K562 (cell line): ENCODE data around the gene SLC13A3. TPM values are rescaled to one million over a fixed set of nuclear protein-coding genes. Genes with fewer than 3 reads are reported as not detected.

Source experiments
- ARID2 ChIP-seq: fragments of 450-650 bp; IDR thresholded peaks from 2 replicates; pipeline ENCODE4 v1.6.1; 2017; ENCODE audit warnings: antibody characterized with exemption, mild to moderate bottlenecking
- BCOR ChIP-seq: fragments of 450-650 bp; IDR thresholded peaks from 2 replicates; pipeline ENCODE4 v1.6.1; 2016
- CLOCK ChIP-seq: fragments of 250-450 bp; sonication (Bioruptor Pico); IDR thresholded peaks from 2 replicates; pipeline ENCODE4 v1.4.0; 2020; ENCODE audit warnings: mild to moderate bottlenecking, moderate library complexity, borderline replicate concordance
- GTF2B ChIP-seq: IDR thresholded peaks from 2 replicates; pipeline ENCODE4 v1.6.1; 2011; ENCODE audit not compliant: insufficient read length; ENCODE audit errors: extremely low read depth
- HOMEZ ChIP-seq: fragments of 250-450 bp; sonication (Bioruptor Pico); IDR thresholded peaks from 2 replicates; pipeline ENCODE4 v1.4.0; 2020; ENCODE audit warnings: mild to moderate bottlenecking, moderate library complexity
- OTX1 ChIP-seq: fragments of 450-650 bp; formaldehyde crosslinking; IDR thresholded peaks from 2 replicates; pipeline ENCODE4 v1.4.0; 2022; ENCODE audit warnings: mild to moderate bottlenecking
- SAP30 ChIP-seq: fragments of 200-600 bp; sonication (generic); IDR thresholded peaks from 2 replicates; pipeline ENCODE4 v1.6.1; 2012; ENCODE audit warnings: borderline replicate concordance, low read depth, mild to moderate bottlenecking, moderate library complexity, low read length, control low read depth, inconsistent platforms; ENCODE audit not compliant: insufficient read depth, poor library complexity, severe bottlenecking
- SIRT6 ChIP-seq: IDR thresholded peaks from one replicate; pipeline ENCODE4 v1.6.1; 2012; ENCODE audit warnings: low read depth, mild to moderate bottlenecking, control low read depth, inconsistent platforms, low read length, moderate library complexity
- SMAD3 ChIP-seq: fragments of 450-650 bp; formaldehyde crosslinking; conservative IDR thresholded peaks from 2 replicates; pipeline ENCODE4 v1.4.0; 2020; ENCODE audit warnings: mild to moderate bottlenecking
- SNIP1 ChIP-seq: fragments of 450-650 bp; IDR thresholded peaks from 2 replicates; pipeline ENCODE4 v1.7.1; 2017; ENCODE audit warnings: low read depth, mild to moderate bottlenecking
- ZBED1 ChIP-seq: IDR thresholded peaks from 2 replicates; pipeline ENCODE4 v1.6.1; 2014
- ZBTB12 ChIP-seq: fragments of 250-450 bp; sonication (Bioruptor Pico); IDR thresholded peaks from 2 replicates; pipeline ENCODE4 v1.4.0; 2020
- ZBTB5 ChIP-seq: fragments of 450-650 bp; IDR thresholded peaks from 2 replicates; pipeline ENCODE4 v1.6.1; 2017; ENCODE audit warnings: antibody characterized with exemption
- ZNF445 ChIP-seq: fragments of 250-450 bp; sonication (Bioruptor Pico); IDR thresholded peaks from 2 replicates; pipeline ENCODE4 v1.4.0; 2020; ENCODE audit warnings: low read depth, mild to moderate bottlenecking, moderate library complexity
- ZNF695 ChIP-seq: fragments of 450-650 bp; formaldehyde crosslinking; IDR thresholded peaks from 2 replicates; pipeline ENCODE4 v1.4.0; 2020; ENCODE audit warnings: mild to moderate bottlenecking, moderate library complexity
- ZNF77 ChIP-seq: fragments of 250-450 bp; sonication (Bioruptor Pico); IDR thresholded peaks from 2 replicates; pipeline ENCODE4 v1.5.0; 2020
- polyA plus RNA-seq, 8 experiments: library from polyadenylated mRNA; depleted of rRNA in 4 of 8; stranded (reverse) in 5 of 8; unstranded in 3 of 8; fragments of >200 nt; fragmentation: Nextera tagmentation in 2 of 8; fragmentation: Illumina TruSeq in 1 of 8; extraction: Ambion mirVana in 2 of 8; extraction: Trizol in 1 of 8; gene quantifications; 2 replicates each; pipeline versions ENCODE4 v1.2.1 to v1.2.3, GENCODE V29; 2011 to 2014; ENCODE audit warnings: inconsistent platforms in 1 of 8, missing spikeins in 1 of 8
- total RNA-seq, 7 experiments: library from RNA; depleted of rRNA in 6 of 7; stranded (reverse); fragments of >200 nt in 6 of 7; fragmentation: Illumina TruSeq in 2 of 7; extraction: Trizol in 2 of 7; gene quantifications; 2 replicates each; pipeline versions ENCODE4 v1.2.1 to v1.2.3, GENCODE V29; 2011 to 2021; ENCODE audit warnings: low replicate concordance in 1 of 7

The SLC13A3 gene
- total and polyA plus RNA-seq, 9 of the 15 experiments (the other 6 are each of a cell fraction or from before 2014, with no cell fraction given), result 5.5 to 16.4 (median 8.5) TPM

- TF ChIP-seq HOMEZ (CRISPR knock-in tag), result no peak
- no peak for TF ChIP-seq ZNF77 (CRISPR knock-in tag)
- no peak for TF ChIP-seq ZBTB12 (CRISPR knock-in tag)
- TF ChIP-seq BCOR, result no peak
- no peak for TF ChIP-seq ZNF695 (CRISPR knock-in tag)
- TF ChIP-seq SIRT6, result no peak
- no peak for TF ChIP-seq CLOCK (CRISPR knock-in tag)
- TF ChIP-seq SNIP1, result no peak
- no peak for TF ChIP-seq SMAD3 (CRISPR knock-in tag)
- no peak for TF ChIP-seq OTX1
- no peak for TF ChIP-seq GTF2B
- TF ChIP-seq ZBTB5, result no peak
- TF ChIP-seq ZNF445, result no peak
- TF ChIP-seq ZBED1, result no peak
- TF ChIP-seq SAP30, result no peak
- TF ChIP-seq ARID2, result no peak
Measured at GRCh38 chr20:46644733-46645132, 6.5 kb downstream of the SLC13A3 start (continued).
